Gastroesophageal sphincter (tissue), 3 donors: Measurements from ENCODE around the gene PLS1.

ENCODE experiments used
- EP300 ChIP-seq: sonication (generic); formaldehyde crosslinking; IDR thresholded peaks from one replicate; pipeline ENCODE4 v1.6.1; 2017; ENCODE audit warnings: antibody characterized with exemption, mild to moderate bottlenecking
- POLR2A ChIP-seq, 2 donors: fragments of 450-650 bp; IDR thresholded peaks; one replicate each; pipeline ENCODE4 v1.6.1; 2017; ENCODE audit warnings: antibody characterized with exemption in 2 of 2, mild to moderate bottlenecking in 2 of 2, moderate library complexity in 1 of 2
- POLR2AphosphoS5 ChIP-seq: sonication (generic); formaldehyde crosslinking; IDR thresholded peaks from one replicate; pipeline ENCODE4 v1.6.1; 2017; ENCODE audit warnings: antibody characterized with exemption
- TF ChIP-seq, protein P1 (sequence below), 4 experiments: fragments of 200-600 bp in 2 of 4; fragments of 450-650 bp in 2 of 4; sonication (generic) in 1 of 4; IDR thresholded peaks; one replicate each; pipeline ENCODE4 v1.5.1; 2017 to 2019; ENCODE audit warnings: antibody characterized with exemption in 4 of 4, mild to moderate bottlenecking in 2 of 4, moderate library complexity in 2 of 4

DNA sequence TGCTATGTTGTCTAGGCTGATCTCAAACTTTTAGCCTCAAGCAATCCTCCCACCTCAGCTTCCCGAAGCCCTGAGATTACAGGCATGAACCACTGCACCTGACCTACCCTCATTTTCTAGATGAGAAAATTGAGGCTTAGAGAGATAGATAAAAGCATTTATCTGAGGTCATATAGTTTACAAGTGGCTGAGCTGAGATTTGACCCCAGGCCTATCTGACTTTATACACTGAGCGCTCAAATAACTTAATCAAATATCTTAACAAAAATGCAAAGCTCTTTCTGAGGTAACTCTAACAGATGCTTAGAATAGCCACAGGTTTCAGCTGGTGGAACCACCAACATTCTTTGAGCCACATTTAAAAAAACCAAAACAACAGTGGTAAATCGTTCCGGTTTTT lies 5.5 kb downstream of the PLS1 start:
- TF ChIP-seq, protein P1, sequence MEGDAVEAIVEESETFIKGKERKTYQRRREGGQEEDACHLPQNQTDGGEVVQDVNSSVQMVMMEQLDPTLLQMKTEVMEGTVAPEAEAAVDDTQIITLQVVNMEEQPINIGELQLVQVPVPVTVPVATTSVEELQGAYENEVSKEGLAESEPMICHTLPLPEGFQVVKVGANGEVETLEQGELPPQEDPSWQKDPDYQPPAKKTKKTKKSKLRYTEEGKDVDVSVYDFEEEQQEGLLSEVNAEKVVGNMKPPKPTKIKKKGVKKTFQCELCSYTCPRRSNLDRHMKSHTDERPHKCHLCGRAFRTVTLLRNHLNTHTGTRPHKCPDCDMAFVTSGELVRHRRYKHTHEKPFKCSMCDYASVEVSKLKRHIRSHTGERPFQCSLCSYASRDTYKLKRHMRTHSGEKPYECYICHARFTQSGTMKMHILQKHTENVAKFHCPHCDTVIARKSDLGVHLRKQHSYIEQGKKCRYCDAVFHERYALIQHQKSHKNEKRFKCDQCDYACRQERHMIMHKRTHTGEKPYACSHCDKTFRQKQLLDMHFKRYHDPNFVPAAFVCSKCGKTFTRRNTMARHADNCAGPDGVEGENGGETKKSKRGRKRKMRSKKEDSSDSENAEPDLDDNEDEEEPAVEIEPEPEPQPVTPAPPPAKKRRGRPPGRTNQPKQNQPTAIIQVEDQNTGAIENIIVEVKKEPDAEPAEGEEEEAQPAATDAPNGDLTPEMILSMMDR (IDR thresholded peaks at IDR 0.05) = no peak
- TF ChIP-seq EP300 (no peak), POLR2AphosphoS5 (no peak), POLR2A (IDR thresholded peaks at IDR 0.05) (no peak)
